SIG-M5 treated with dmso at 0.1 percent for 504 hours (cell line): Measurements from ENCODE around the gene ACP7.
"Not testable (repeated sequence)": the region's sequence is repeated elsewhere in the genome, so short reads cannot be mapped to it uniquely, and the experiment has no call there.

Experiments
- DNase-seq: peaks from one replicate; lab custom pipeline; 2025; ENCODE audit not compliant: unreplicated experiment; lab: John Stamatoyannopoulos, UW

The ACP7 gene

GRCh38 chr19:39130337-39131254 lies 46.4 kb downstream of the ACP7 start:
- no peak for DNase-seq

- no peak for DNase-seq
Observed at GRCh38 chr19:39131255-39131755, 47.1 kb downstream of the ACP7 start.

- no peak for DNase-seq
Observed at GRCh38 chr19:39132344-39132969, 48.3 kb downstream of the ACP7 start.

GRCh38 chr19:39133431-39134270 lies 49.5 kb downstream of the ACP7 start:
- no peak for DNase-seq

GRCh38 chr19:39135701-39136100 lies 51.5 kb downstream of the ACP7 start:
- no peak for DNase-seq

GRCh38 chr19:39136225-39136940 lies 52.2 kb downstream of the ACP7 start:
- no peak for DNase-seq

GRCh38 chr19:39137131-39137530 lies 53.0 kb downstream of the ACP7 start:
- DNase-seq, result no peak

- no peak for DNase-seq
Observed at GRCh38 chr19:39138221-39139211, 54.3 kb downstream of the ACP7 start.

- no peak for DNase-seq
Observed at GRCh38 chr19:39139305-39139874, 55.2 kb downstream of the ACP7 start.

- no peak for DNase-seq
Observed at GRCh38 chr19:39139971-39140453, 55.8 kb downstream of the ACP7 start.

GRCh38 chr19:39140594-39140993 lies 56.4 kb downstream of the ACP7 start:
- DNase-seq, result no peak

GRCh38 chr19:39141929-39142328 lies 57.8 kb downstream of the ACP7 start:
- DNase-seq, result no peak

GRCh38 chr19:39142630-39143029 lies 58.5 kb downstream of the ACP7 start:
- no peak for DNase-seq

- not testable (repeated sequence) for DNase-seq
Observed at GRCh38 chr19:39143757-39144289, 59.7 kb downstream of the ACP7 start.

GRCh38 chr19:39144290-39145071 lies 60.3 kb downstream of the ACP7 start:
- DNase-seq, result no peak

- DNase-seq, result no peak
Observed at GRCh38 chr19:39145180-39145953, 61.2 kb downstream of the ACP7 start.

- DNase-seq, result no peak
Observed at GRCh38 chr19:39146091-39146490, 61.9 kb downstream of the ACP7 start.
